Measurements from ENCODE around the gene OR4K15. TPM values are rescaled to one million over a fixed set of nuclear protein-coding genes. Genes with fewer than 3 reads are reported as not detected.

Gene OR4K15
- not detected for total RNA-seq

GRCh38 chr14:19975291-19975690 lies at the start of gene OR4K15:
TSS of gene OR4K15 (plus strand) at chr14:19975591. CDS start at chr14:19975591, 0 bp downstream.

GRCh38 chr14:19930617-19931016 lies 44.8 kb upstream of the OR4K15 start, which contains the start of gene OR4K1:
TSS of gene OR4K1 (plus strand) at chr14:19930917. CDS start at chr14:19935667, 4,750 bp downstream.

GRCh38 chr14:20001863-20002262 lies 26.5 kb downstream of the OR4K15 start, which contains the start of gene OR4Q2:
TSS of gene OR4Q2 (plus strand) at chr14:20002163.

GRCh38 chr14:20019257-20019865 lies 44.0 kb downstream of the OR4K15 start, which contains the start of gene OR4K14:
TSS of gene OR4K14 (minus strand) at chr14:20019307. CDS start at chr14:20015193, 4,114 bp downstream.

Other genes starting within 250 kb of the OR4K15 start
- not detected for gene OR4Q3, start 232.0 kb upstream of the OR4K15 start, total RNA-seq
- gene OR4M1, start 202.1 kb upstream of the OR4K15 start, total RNA-seq = not detected
- not detected for gene OR4N2, start 171.8 kb upstream of the OR4K15 start, total RNA-seq
- gene OR4K2, start 100.4 kb upstream of the OR4K15 start, total RNA-seq = not detected
- not detected for gene OR4K5, start 55.0 kb upstream of the OR4K15 start, total RNA-seq
- gene OR4K1, start 44.7 kb upstream of the OR4K15 start, total RNA-seq = not detected
- gene OR4Q2, start 26.6 kb downstream of the OR4K15 start, total RNA-seq = not detected
- gene OR4K14, start 43.7 kb downstream of the OR4K15 start, total RNA-seq = not detected
- gene OR4K13, start 60.4 kb downstream of the OR4K15 start, total RNA-seq = not detected
- not detected for gene OR4L1, start 84.5 kb downstream of the OR4K15 start, total RNA-seq
- gene OR4K17, start 135.1 kb downstream of the OR4K15 start, total RNA-seq = not detected
- not detected for gene OR4N5, start 163.2 kb downstream of the OR4K15 start, total RNA-seq
- gene OR11G2, start 215.3 kb downstream of the OR4K15 start, total RNA-seq = not detected
- not detected for gene OR11H6, start 248.1 kb downstream of the OR4K15 start, total RNA-seq